ENCODE data around the gene MS4A4E.
A peak's percentile ranks its signal among the peaks of the same experiment; 100 is the strongest.

The MS4A4E gene

GRCh38 chr11:60265373-60266214 lies 22.7 kb upstream of the MS4A4E start:
- Histone ChIP-seq H3K14ac (ENCODE audit: low read length) (no peak overlapping the region), H2AK5ac (ENCODE audit: low read depth, low read length) (no peak overlapping the region), H3K36me3 (replicated peaks in 1 of 2; ENCODE audit: control insufficient read depth in 2 of 2, insufficient read depth in 2 of 2, low read length in 2 of 2) (no peaks in the 10 kb centered on the region), H3K9me3 (replicated peaks in 1 of 2; ENCODE audit: control insufficient read depth in 2 of 2, insufficient read depth in 1 of 2, low read depth in 1 of 2, low read length in 2 of 2) (peaks cover 0 to 7% of the 10 kb centered on the region in 2 donors), H3K27ac (replicated peaks; ENCODE audit: low read length) (no peak overlapping the region), H3K23ac (ENCODE audit: low read depth, low read length, poor library complexity) (no peak overlapping the region), H2BK12ac (ENCODE audit: low read length) (no peak overlapping the region), H3K4me1 (ENCODE audit: control insufficient read depth in 2 of 2, insufficient read depth in 1 of 2, low read depth in 1 of 2, low read length in 2 of 2) (peaks cover 0 to 6% of the 10 kb centered on the region in 2 donors), H3K4me2 (ENCODE audit: insufficient read depth, low read length, poor library complexity, severe bottlenecking) (no peak overlapping the region), H2BK120ac (ENCODE audit: low read depth, low read length) (no peak overlapping the region), H3K79me1 (ENCODE audit: low read depth, low read length) (no peaks in the 10 kb centered on the region), H3K9ac (ENCODE audit: low read depth, low read length, poor library complexity) (no peak overlapping the region), H3K4ac (ENCODE audit: low read length) (no peak overlapping the region), H4K91ac (ENCODE audit: low read depth, low read length, poor library complexity) (no peak overlapping the region), H4K8ac (ENCODE audit: low read depth, low read length) (no peak overlapping the region), H3K18ac (ENCODE audit: low read length) (no peak overlapping the region), H2AFZ (ENCODE audit: low read length) (no peak overlapping the region), H2BK5ac (ENCODE audit: low read length) (no peak overlapping the region), H3K4me3 (ENCODE audit: low read length in 2 of 2) (no peak overlapping the region), H2BK15ac (ENCODE audit: low read length) (no peak overlapping the region), H3K27me3 (ENCODE audit: control insufficient read depth in 3 of 3, insufficient read depth in 3 of 3, low read depth in 1 of 3, low read length in 3 of 3) (no peaks in the 10 kb centered on the region)
- peak; percentile 54 for DNase-seq (ENCODE audit: low spot score)
- WGBS, 2 donors (ENCODE audit: extremely low coverage in 2 of 2, insufficient read length in 2 of 2, insufficient replicate concordance in 1 of 2): no CpG with 5 or more reads among the region's 4 CpGs

- H2BK15ac ChIP-seq (ENCODE audit: low read length): no peak overlapping the region
- no CpG with 5 or more reads among the region's 5 CpGs for WGBS, 2 donors (ENCODE audit: extremely low coverage in 2 of 2, insufficient read length in 2 of 2, insufficient replicate concordance in 1 of 2)
- H3K9ac ChIP-seq (ENCODE audit: low read depth, low read length, poor library complexity): no peak overlapping the region
- H3K4me2 ChIP-seq (ENCODE audit: insufficient read depth, low read length, poor library complexity, severe bottlenecking): no peak overlapping the region
- DNase-seq (ENCODE audit: low spot score): no peak
- H3K4me3 ChIP-seq (ENCODE audit: low read length in 2 of 2): no peak overlapping the region
- H2AFZ ChIP-seq (ENCODE audit: low read length): no peak overlapping the region
- H3K27ac ChIP-seq (replicated peaks; ENCODE audit: low read length): no peak overlapping the region
- no peaks in the 10 kb centered on the region for H3K79me1 ChIP-seq (ENCODE audit: low read depth, low read length)
- H3K36me3 ChIP-seq (replicated peaks in 1 of 2; ENCODE audit: control insufficient read depth in 2 of 2, insufficient read depth in 2 of 2, low read length in 2 of 2): no peaks in the 10 kb centered on the region
- H3K14ac ChIP-seq (ENCODE audit: low read length): no peak overlapping the region
- no peaks in the 10 kb centered on the region for H3K27me3 ChIP-seq (ENCODE audit: control insufficient read depth in 3 of 3, insufficient read depth in 3 of 3, low read depth in 1 of 3, low read length in 3 of 3)
- H2BK12ac ChIP-seq (ENCODE audit: low read length): no peak overlapping the region
- H3K4me1 ChIP-seq (ENCODE audit: control insufficient read depth in 2 of 2, insufficient read depth in 1 of 2, low read depth in 1 of 2, low read length in 2 of 2): peaks cover 0 to 6% of the 10 kb centered on the region in 2 donors
- no peak overlapping the region for H4K91ac ChIP-seq (ENCODE audit: low read depth, low read length, poor library complexity)
- H3K9me3 ChIP-seq (replicated peaks in 1 of 2; ENCODE audit: control insufficient read depth in 2 of 2, insufficient read depth in 1 of 2, low read depth in 1 of 2, low read length in 2 of 2): peaks cover 0 to 6% of the 10 kb centered on the region in 2 donors
- H3K18ac ChIP-seq (ENCODE audit: low read length): no peak overlapping the region
- H3K23ac ChIP-seq (ENCODE audit: low read depth, low read length, poor library complexity): no peak overlapping the region
- no peak overlapping the region for H2BK120ac ChIP-seq (ENCODE audit: low read depth, low read length)
- no peak overlapping the region for H3K4ac ChIP-seq (ENCODE audit: low read length)
- H2BK5ac ChIP-seq (ENCODE audit: low read length): no peak overlapping the region
- H4K8ac ChIP-seq (ENCODE audit: low read depth, low read length): no peak overlapping the region
- H2AK5ac ChIP-seq (ENCODE audit: low read depth, low read length): no peak overlapping the region
These were observed 21.7 kb upstream of the MS4A4E start for GRCh38 chr11:60264644-60265043.

DNA sequence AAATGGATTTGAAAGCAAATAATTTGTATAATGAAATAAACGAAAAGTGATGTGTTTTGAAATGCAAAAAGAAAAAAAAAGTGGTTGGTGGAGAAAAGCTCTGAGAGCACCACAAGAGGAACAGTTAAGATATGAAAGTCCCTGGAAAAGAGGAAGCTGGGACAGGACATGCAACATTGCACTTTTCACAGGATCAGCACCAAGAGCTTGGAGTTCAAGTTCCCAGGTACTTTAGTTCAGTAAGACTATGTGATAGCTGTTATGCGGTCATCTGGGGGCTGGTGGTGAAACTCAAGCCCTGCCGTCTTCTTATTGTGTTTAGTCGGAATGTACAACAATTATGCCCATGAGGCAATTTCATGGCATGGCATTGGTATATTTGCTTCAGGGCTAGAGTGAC lies 20.5 kb upstream of the MS4A4E start:
- H3K79me1 ChIP-seq (ENCODE audit: low read depth, low read length): no peaks in the 10 kb centered on the region
- H3K27me3 ChIP-seq (ENCODE audit: control insufficient read depth in 3 of 3, insufficient read depth in 3 of 3, low read depth in 1 of 3, low read length in 3 of 3): no peaks in the 10 kb centered on the region
- no peak overlapping the region for H2BK12ac ChIP-seq (ENCODE audit: low read length)
- H2BK15ac ChIP-seq (ENCODE audit: low read length): no peak overlapping the region
- no peak overlapping the region for H3K18ac ChIP-seq (ENCODE audit: low read length)
- H2AK5ac ChIP-seq (ENCODE audit: low read depth, low read length): no peak overlapping the region
- H4K91ac ChIP-seq (ENCODE audit: low read depth, low read length, poor library complexity): no peak overlapping the region
- H3K4me2 ChIP-seq (ENCODE audit: insufficient read depth, low read length, poor library complexity, severe bottlenecking): no peak overlapping the region
- no peak overlapping the region for H3K23ac ChIP-seq (ENCODE audit: low read depth, low read length, poor library complexity)
- no peak overlapping the region for H2BK120ac ChIP-seq (ENCODE audit: low read depth, low read length)
- no peak for DNase-seq (ENCODE audit: low spot score)
- no peak overlapping the region for H3K4ac ChIP-seq (ENCODE audit: low read length)
- H4K8ac ChIP-seq (ENCODE audit: low read depth, low read length): no peak overlapping the region
- no peak overlapping the region for H3K4me3 ChIP-seq (ENCODE audit: low read length in 2 of 2)
- no peak overlapping the region for H2BK5ac ChIP-seq (ENCODE audit: low read length)
- peaks cover 0 to 6% of the 10 kb centered on the region in 2 donors for H3K4me1 ChIP-seq (ENCODE audit: control insufficient read depth in 2 of 2, insufficient read depth in 1 of 2, low read depth in 1 of 2, low read length in 2 of 2)
- no peak overlapping the region for H3K27ac ChIP-seq (replicated peaks; ENCODE audit: low read length)
- no peak overlapping the region for H2AFZ ChIP-seq (ENCODE audit: low read length)
- H3K36me3 ChIP-seq (replicated peaks in 1 of 2; ENCODE audit: control insufficient read depth in 2 of 2, insufficient read depth in 2 of 2, low read length in 2 of 2): no peaks in the 10 kb centered on the region
- peaks cover 0 to under 1% of the 10 kb centered on the region in 2 donors for H3K9me3 ChIP-seq (replicated peaks in 1 of 2; ENCODE audit: control insufficient read depth in 2 of 2, insufficient read depth in 1 of 2, low read depth in 1 of 2, low read length in 2 of 2)
- no peak overlapping the region for H3K9ac ChIP-seq (ENCODE audit: low read depth, low read length, poor library complexity)
- 100% methylated on average over 1 of the region's 4 CpGs for WGBS, 2 donors (ENCODE audit: extremely low coverage in 2 of 2, insufficient read length in 2 of 2, insufficient replicate concordance in 1 of 2)
- H3K14ac ChIP-seq (ENCODE audit: low read length): no peak overlapping the region

DNA sequence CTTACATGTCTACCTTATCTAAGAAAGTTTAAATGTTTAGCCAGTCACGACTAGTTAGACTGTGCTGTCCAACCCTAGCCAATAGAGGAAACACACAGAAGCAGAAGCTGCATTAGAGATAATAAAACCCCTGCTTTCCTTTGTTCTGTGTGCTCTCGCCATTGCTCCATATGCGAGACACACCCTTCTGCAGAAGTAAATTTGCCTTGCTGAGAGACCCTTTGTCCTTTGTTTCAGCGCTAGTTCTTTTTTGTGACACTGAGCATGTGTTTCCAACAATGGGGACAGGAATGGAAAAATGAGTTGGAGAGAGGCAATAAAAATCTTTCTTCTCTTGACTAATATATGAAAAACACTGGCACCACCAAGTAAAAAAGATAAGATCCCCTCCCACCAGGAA lies 18.1 kb upstream of the MS4A4E start:
- Histone ChIP-seq H2BK15ac (ENCODE audit: low read length) (no peak overlapping the region), H3K4me2 (ENCODE audit: insufficient read depth, low read length, poor library complexity, severe bottlenecking) (no peak overlapping the region), H3K4me1 (ENCODE audit: control insufficient read depth in 2 of 2, insufficient read depth in 1 of 2, low read depth in 1 of 2, low read length in 2 of 2) (no peaks in the 10 kb centered on the region), H3K23ac (ENCODE audit: low read depth, low read length, poor library complexity) (no peak overlapping the region), H3K14ac (ENCODE audit: low read length) (no peak overlapping the region), H3K4ac (ENCODE audit: low read length) (no peak overlapping the region), H3K18ac (ENCODE audit: low read length) (no peak overlapping the region), H2BK120ac (ENCODE audit: low read depth, low read length) (no peak overlapping the region), H3K9ac (ENCODE audit: low read depth, low read length, poor library complexity) (no peak overlapping the region), H2BK5ac (ENCODE audit: low read length) (no peak overlapping the region), H2AK5ac (ENCODE audit: low read depth, low read length) (no peak overlapping the region), H3K36me3 (replicated peaks in 1 of 2; ENCODE audit: control insufficient read depth in 2 of 2, insufficient read depth in 2 of 2, low read length in 2 of 2) (no peaks in the 10 kb centered on the region), H3K79me1 (ENCODE audit: low read depth, low read length) (no peaks in the 10 kb centered on the region), H3K9me3 (replicated peaks in 1 of 2; ENCODE audit: control insufficient read depth in 2 of 2, insufficient read depth in 1 of 2, low read depth in 1 of 2, low read length in 2 of 2) (no peaks in the 10 kb centered on the region), H3K4me3 (ENCODE audit: low read length in 2 of 2) (no peak overlapping the region), H2AFZ (ENCODE audit: low read length) (no peak overlapping the region), H4K8ac (ENCODE audit: low read depth, low read length) (no peak overlapping the region), H3K27me3 (ENCODE audit: control insufficient read depth in 3 of 3, insufficient read depth in 3 of 3, low read depth in 1 of 3, low read length in 3 of 3) (no peaks in the 10 kb centered on the region), H4K91ac (ENCODE audit: low read depth, low read length, poor library complexity) (no peak overlapping the region), H3K27ac (replicated peaks; ENCODE audit: low read length) (no peak overlapping the region), H2BK12ac (ENCODE audit: low read length) (no peak overlapping the region)
- DNase-seq (ENCODE audit: low spot score): no peak
- no CpG with 5 or more reads among the region's 4 CpGs for WGBS, 2 donors (ENCODE audit: extremely low coverage in 2 of 2, insufficient read length in 2 of 2, insufficient replicate concordance in 1 of 2)
